Kidney (tissue), 14 donors: ENCODE data around the gene XPO6. TPM values are rescaled to one million over a fixed set of nuclear protein-coding genes. Genes with fewer than 3 reads are reported as not detected.

Source experiments
- DNase-seq, 5 donors: peaks; one replicate each; pipeline ENCODE4 v3.0.0-alpha.2; 2013 to 2020
- FAIRE-seq: peaks from 2 replicates; lab custom pipeline; 2012; peaks lifted over from hg19 to GRCh38; lab: Jason Lieb, UNC
- H3K27ac ChIP-seq, 2 donors: one replicate each; pipeline ENCODE4 v1.7.0; 2013; ENCODE audit warnings: low read depth in 2 of 2, low read length in 2 of 2, inconsistent platforms in 1 of 2
- H3K27me3 ChIP-seq: one replicate; pipeline ENCODE4 v1.7.1; 2013; ENCODE audit warnings: low read length, inconsistent platforms; ENCODE audit not compliant: control insufficient read depth, insufficient read depth
- H3K36me3 ChIP-seq, 3 donors: one replicate each; pipeline versions ENCODE4 v1.7.0 to v1.7.1; 2013; ENCODE audit warnings: low read length in 3 of 3, control low read depth in 1 of 3, inconsistent platforms in 1 of 3; ENCODE audit not compliant: insufficient read depth in 3 of 3, control insufficient read depth in 2 of 3
- H3K4me1 ChIP-seq, 3 donors: one replicate each; pipeline versions ENCODE4 v1.7.0 to v1.7.1; 2013; ENCODE audit warnings: low read length in 3 of 3, inconsistent platforms in 1 of 3, low read depth in 1 of 3; ENCODE audit not compliant: control insufficient read depth in 2 of 3, insufficient read depth in 2 of 3
- H3K4me3 ChIP-seq, 3 donors: one replicate each; pipeline versions ENCODE4 v1.7.0 to v1.8.1; 2013; ENCODE audit warnings: low read length in 3 of 3, control low read depth in 1 of 3, inconsistent platforms in 1 of 3
- H3K9ac ChIP-seq, 3 donors: one replicate each; pipeline versions ENCODE4 v1.7.0 to v1.7.1; 2013; ENCODE audit warnings: low read length in 3 of 3, control low read depth in 1 of 3, inconsistent platforms in 1 of 3
- H3K9me3 ChIP-seq, 3 donors: one replicate each; pipeline versions ENCODE4 v1.7.0 to v1.7.1; 2013; ENCODE audit warnings: low read length in 3 of 3, control low read depth in 1 of 3, inconsistent platforms in 1 of 3; ENCODE audit not compliant: control insufficient read depth in 2 of 3, insufficient read depth in 1 of 3
- intact Hi-C: fragments of 100-400 bp; cut with DNase I; formaldehyde crosslinking; loops from one replicate; pipeline ENCODE4 v1.11.1; 2022
- polyA plus RNA-seq: library from polyadenylated mRNA; stranded (reverse); fragments of 350-450 nt; fragmentation: Illumina TruSeq; extraction: RNeasy Lipid Tissue Mini Kit (QIAGEN cat#74804); gene quantifications from one replicate; pipeline ENCODE4 v1.2.3, GENCODE V29; 2014; ENCODE audit warnings: low read depth, low replicate concordance; ENCODE audit not compliant: insufficient read depth
- total RNA-seq: library from RNA; stranded (reverse); fragmentation: NEBNext Ultra II Directional; extraction: Animal tissue kit (Norgen Biotek cat#: 25700); gene quantifications from one replicate; pipeline ENCODE4 v1.2.1, GENCODE V29; 2021
- TF ChIP-seq, protein P1 (sequence below): IDR thresholded peaks from 3 replicates; pipeline ENCODE4 v1.5.1; 2012; ENCODE audit warnings: mild to moderate bottlenecking, moderate library complexity, borderline replicate concordance; ENCODE audit not compliant: insufficient read depth; ENCODE audit errors: extremely low read depth
- donor health status: control.
- donor health status: control.
- donor health status: control.
- donor health status: control.
- donor health status: control.
- donor health status: DM: yes; HTN: yes; CAD: no.
- donor health status: Normal renal cell carcinoma (clear cell type).

Gene XPO6
- total and polyA plus RNA-seq, 2 donors from 2014 or later: 57.2 to 98.8 TPM

DNA sequence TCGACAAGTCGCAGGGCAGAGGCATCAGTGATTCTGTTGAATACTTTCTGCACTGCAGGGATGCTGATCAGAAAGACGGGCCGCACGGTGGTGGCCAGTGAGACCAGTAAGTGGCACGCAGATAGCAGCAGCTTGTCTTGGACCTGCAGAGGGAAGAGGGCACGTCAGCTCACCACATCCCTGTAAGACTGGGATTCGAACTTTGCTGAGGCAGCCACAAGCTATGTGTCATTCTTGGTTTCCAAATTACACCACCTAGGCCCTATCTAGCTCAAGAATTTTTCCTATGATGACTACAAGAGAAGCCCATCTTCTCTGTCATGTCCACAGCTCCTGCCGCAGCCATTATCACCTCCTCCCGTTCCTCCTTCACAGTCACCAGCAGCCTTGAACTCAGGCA is 98.9 kb downstream of the XPO6 start:
- intact Hi-C loops: no loop called here
- FAIRE-seq (no peak), DNase-seq (no peak)
- Histone ChIP-seq H3K9ac (no peak overlapping the region), H3K4me1 (no peaks in the 10 kb centered on the region), H3K4me3 (no peak overlapping the region), H3K27ac (no peak overlapping the region), H3K36me3 (peaks cover 3 to 40% (median 37%) of the 10 kb centered on the region in 3 donors), H3K27me3 (no peaks in the 10 kb centered on the region), H3K9me3 (no peaks in the 10 kb centered on the region)
- TF ChIP-seq, protein P1, sequence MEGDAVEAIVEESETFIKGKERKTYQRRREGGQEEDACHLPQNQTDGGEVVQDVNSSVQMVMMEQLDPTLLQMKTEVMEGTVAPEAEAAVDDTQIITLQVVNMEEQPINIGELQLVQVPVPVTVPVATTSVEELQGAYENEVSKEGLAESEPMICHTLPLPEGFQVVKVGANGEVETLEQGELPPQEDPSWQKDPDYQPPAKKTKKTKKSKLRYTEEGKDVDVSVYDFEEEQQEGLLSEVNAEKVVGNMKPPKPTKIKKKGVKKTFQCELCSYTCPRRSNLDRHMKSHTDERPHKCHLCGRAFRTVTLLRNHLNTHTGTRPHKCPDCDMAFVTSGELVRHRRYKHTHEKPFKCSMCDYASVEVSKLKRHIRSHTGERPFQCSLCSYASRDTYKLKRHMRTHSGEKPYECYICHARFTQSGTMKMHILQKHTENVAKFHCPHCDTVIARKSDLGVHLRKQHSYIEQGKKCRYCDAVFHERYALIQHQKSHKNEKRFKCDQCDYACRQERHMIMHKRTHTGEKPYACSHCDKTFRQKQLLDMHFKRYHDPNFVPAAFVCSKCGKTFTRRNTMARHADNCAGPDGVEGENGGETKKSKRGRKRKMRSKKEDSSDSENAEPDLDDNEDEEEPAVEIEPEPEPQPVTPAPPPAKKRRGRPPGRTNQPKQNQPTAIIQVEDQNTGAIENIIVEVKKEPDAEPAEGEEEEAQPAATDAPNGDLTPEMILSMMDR: no peak

DNA sequence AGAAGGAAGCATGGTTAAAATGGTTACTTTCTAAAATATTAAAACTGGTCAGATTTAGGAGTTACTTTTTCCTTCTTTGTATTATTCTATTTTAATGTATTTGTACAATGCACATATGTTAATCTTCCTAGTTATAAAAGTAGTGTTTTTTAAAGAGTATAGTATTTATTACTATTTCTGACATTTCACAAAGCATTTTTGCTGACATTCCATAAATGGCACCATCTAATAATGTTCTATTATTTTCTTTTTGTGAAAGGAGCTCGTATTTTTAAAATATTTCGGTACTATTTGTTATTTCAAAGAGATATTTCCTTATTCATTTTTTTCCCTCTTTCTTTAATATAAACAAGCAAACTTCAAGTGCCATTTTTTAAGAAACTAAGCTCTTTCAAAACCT is 100.8 kb downstream of the XPO6 start:
- Histone ChIP-seq H3K36me3 (peaks cover 12 to 54% (median 44%) of the 10 kb centered on the region in 3 donors), H3K9ac (no peak overlapping the region), H3K27me3 (no peaks in the 10 kb centered on the region), H3K4me3 (no peak overlapping the region), H3K27ac (no peak overlapping the region), H3K4me1 (no peaks in the 10 kb centered on the region), H3K9me3 (no peaks in the 10 kb centered on the region)
- intact Hi-C loops: no loop called here
- TF ChIP-seq, protein P1: no peak
- FAIRE-seq (no peak), DNase-seq (no peak)

DNA sequence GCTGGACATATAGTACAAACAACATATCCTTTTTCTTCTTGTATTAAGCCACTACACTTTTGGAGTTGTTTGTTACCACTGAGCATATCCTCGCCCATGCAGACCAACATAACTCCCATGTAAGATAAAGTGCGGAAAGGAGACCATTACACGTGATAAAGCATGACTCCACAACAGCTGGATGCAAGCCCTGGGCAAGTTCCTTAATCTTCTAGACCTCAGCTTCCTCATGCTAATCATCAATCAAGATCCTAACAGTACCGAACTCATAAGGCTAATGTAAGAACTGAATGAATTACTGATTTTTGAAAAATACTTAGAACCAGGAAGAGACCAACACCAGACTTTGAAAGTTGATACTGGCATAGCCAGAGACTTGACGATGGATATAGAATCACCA is 101.3 kb downstream of the XPO6 start:
- DNase-seq (no peak), FAIRE-seq (no peak)
- Histone ChIP-seq H3K4me3 (no peak overlapping the region), H3K36me3 (peaks cover 12 to 53% (median 45%) of the 10 kb centered on the region in 3 donors), H3K9ac (no peak overlapping the region), H3K27ac (no peak overlapping the region), H3K27me3 (no peaks in the 10 kb centered on the region), H3K9me3 (no peaks in the 10 kb centered on the region), H3K4me1 (no peaks in the 10 kb centered on the region)
- TF ChIP-seq, protein P1: no peak
- intact Hi-C loops: no loop called here

DNA sequence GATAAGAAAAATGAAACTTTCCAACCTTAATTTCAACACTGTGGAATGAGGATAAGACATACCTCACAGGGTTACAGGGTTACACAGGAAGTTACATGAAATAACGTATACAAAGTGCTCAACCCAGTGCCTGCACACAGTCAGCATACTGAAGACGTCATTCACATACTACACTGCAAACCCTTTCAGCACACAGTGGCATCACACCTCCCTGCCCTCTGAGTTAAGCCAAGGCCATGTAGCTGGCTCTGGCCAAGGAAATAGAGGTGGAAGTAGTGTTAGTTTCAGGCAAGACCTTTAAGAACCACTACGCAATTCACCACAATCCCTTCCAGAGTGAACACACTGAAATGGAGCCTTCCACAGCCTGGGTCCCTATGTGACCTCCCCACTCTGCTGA is 101.7 kb downstream of the XPO6 start:
- Histone ChIP-seq H3K4me1 (no peaks in the 10 kb centered on the region), H3K27me3 (no peaks in the 10 kb centered on the region), H3K36me3 (peaks cover 12 to 52% (median 47%) of the 10 kb centered on the region in 3 donors), H3K27ac (no peak overlapping the region), H3K9ac (no peak overlapping the region), H3K9me3 (no peaks in the 10 kb centered on the region), H3K4me3 (no peak overlapping the region)
- TF ChIP-seq, protein P1: no peak
- intact Hi-C loops: no loop called here
- no peak for FAIRE-seq
- DNase-seq: no peak
